Measurements from ENCODE around the gene SURF6.

The SURF6 gene

DNA sequence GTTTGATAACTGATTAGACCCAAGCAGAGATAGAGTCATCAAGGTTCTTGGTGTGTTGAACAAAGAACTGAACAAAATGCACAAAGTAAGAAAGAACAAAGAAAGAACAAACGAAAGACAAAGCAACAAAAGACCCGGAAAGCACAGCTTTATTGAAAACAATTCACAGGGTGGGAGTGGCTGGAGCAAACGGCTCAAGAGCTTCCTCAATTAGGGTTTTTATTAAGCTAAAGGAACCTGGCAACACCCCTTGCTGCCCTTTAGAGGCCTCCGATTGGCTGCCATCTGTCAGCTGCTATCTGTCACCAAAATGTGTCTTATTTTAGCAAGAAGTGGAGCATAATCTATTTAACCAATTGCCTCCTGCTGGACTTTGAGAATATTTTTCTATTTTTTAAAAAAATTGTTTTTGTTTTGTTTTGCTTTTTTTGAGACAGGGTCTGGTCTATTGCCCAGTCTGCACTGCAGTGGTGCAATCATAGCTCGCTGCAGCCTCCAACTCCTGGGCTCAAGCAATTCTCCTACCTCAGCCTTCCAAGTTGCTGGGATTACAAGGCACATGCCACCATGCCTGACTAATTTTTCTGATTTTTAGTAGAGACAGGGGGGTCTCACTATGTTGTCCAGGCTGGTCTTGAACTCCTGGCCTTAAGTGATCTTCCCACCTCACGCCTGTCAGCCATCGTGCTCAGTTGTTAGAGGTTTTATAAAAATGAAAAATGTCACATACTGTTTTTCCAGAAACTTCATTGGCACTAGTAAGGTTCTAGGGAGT lies 53.3 kb downstream of the SURF6 start:
- DNase-seq: no peak

DNA sequence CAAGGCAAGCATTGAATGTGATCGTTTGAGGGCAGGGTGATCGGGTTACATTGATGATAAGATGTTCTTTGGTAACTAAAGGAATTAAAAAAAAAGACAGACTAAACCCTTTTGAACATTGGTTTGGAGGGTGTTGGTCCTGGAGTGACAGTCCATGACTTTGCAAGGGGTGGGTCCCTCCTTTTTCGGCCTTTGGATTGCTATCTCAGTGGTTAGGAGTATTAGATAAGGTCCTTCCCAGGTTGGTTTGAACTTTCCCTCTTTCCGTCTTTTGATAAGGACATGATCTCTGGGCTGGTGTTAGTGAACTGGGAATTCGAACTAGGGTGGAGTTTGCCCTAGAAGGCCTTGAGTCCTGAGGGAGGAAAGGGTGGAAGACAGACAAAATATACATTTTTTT lies 55.6 kb downstream of the SURF6 start:
- DNase-seq: no peak
